Superior temporal gyrus (tissue), 1 donor: ENCODE results near the gene SYT1.

Experiments
- DNase-seq: peaks from one replicate; pipeline ENCODE4 v3.0.0-alpha.2; 2016; ENCODE audit errors: extremely low spot score

The SYT1 gene

DNA sequence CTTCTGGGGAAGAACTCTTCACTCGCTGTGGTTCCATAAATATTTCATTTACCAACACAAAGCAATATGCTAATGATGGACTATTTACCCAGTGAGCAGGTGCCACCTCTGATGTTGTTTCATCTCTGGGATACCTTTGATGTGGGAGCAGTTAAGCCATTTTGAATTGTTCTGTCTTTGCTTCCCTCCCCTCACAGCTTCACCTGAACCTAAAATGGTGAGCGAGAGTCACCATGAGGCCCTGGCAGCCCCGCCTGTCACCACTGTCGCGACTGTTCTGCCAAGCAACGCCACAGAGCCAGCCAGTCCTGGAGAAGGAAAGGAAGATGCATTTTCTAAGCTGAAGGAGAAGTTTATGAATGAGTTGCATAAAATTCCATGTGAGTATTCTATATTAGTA, 352.7 kb downstream of the SYT1 start:
- no peak for DNase-seq

- DNase-seq = no peak
These were observed 358.6 kb downstream of the SYT1 start for GRCh38 chr12:79223210-79223609.

GRCh38 chr12:79223761-79224160, 359.2 kb downstream of the SYT1 start:
- no peak for DNase-seq

DNA sequence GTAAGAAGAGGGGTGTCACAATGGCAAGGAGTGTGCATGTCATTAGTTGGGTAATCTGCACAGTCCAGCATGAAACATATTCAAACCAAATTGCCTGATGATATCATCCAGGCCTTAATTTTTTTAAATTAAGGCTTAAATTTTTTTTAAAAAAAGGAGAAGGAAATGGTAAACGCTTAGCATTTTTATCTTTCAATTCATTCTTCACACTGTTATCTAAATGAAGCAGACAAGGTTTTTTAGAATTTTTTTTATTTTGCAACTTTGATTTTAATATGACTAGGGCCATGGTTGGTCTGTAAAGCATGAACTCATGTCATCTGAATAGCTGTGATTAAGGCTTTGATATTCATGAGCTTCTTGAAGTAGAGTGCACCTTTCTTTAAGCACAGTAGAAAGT, 362.5 kb downstream of the SYT1 start:
- no peak for DNase-seq

- no peak for DNase-seq
These were observed 363.1 kb downstream of the SYT1 start for GRCh38 chr12:79227646-79228045.

DNA sequence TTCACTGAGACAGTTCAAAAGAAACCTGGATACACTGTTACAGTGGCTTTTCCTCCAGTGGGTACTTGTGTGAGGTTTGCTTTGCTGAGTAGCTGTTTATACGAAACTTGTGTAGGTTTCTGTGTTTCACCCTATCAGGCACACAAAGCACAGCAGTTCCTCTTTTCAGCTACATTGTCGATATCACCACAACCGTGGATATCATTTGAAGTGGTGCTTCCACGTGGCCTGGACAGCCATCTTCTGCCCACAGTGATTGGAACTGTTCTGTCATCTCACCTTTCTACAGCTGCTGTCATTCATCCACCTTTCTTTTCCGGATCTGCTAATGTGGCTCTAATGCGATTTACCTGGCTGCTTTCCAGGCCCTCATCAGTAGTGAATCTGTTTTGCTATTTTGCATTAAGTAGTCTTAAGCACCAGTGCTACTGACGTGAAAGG, 368.8 kb downstream of the SYT1 start:
- no peak for DNase-seq

GRCh38 chr12:79236920-79237319, 372.3 kb downstream of the SYT1 start:
- no peak for DNase-seq

GRCh38 chr12:79238246-79238645, 373.7 kb downstream of the SYT1 start:
- no peak for DNase-seq

DNA sequence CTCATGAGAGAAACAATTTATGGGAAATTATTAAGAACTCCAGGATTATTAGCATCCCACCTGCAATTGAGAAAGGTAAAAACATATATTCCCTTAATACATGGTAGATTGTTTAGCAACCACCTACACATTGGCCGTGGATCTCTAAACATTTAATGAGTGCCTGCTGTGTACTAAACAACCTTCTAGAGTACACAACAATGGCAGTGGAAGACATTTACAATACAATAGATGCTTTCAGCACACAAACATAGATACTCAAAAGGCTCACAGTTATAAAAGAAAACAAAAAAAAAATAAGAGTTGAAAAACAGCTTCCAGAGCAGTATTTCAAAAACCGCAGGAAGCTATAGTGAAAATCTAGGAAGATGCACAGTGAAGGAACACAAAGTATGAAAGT, 382.9 kb downstream of the SYT1 start:
- DNase-seq = no peak

DNA sequence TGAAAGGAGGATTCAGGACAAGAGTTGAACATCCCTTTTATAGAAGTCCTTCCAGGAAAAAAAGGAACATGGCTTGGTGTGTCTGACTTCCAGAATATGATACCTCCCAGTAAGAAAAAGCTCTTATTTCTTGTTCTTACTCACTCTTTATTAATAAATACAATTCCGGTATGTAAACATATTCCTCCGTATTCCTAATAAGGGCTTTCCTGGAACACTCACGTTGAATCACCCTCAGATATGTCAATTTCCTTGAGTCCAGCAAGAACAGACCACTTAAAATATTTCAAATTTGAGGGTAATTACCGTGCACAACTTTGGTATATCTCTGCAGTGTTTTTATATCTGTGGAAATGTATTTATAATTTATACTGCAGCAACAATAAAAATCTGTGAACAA, 385.6 kb downstream of the SYT1 start:
- no peak for DNase-seq

DNA sequence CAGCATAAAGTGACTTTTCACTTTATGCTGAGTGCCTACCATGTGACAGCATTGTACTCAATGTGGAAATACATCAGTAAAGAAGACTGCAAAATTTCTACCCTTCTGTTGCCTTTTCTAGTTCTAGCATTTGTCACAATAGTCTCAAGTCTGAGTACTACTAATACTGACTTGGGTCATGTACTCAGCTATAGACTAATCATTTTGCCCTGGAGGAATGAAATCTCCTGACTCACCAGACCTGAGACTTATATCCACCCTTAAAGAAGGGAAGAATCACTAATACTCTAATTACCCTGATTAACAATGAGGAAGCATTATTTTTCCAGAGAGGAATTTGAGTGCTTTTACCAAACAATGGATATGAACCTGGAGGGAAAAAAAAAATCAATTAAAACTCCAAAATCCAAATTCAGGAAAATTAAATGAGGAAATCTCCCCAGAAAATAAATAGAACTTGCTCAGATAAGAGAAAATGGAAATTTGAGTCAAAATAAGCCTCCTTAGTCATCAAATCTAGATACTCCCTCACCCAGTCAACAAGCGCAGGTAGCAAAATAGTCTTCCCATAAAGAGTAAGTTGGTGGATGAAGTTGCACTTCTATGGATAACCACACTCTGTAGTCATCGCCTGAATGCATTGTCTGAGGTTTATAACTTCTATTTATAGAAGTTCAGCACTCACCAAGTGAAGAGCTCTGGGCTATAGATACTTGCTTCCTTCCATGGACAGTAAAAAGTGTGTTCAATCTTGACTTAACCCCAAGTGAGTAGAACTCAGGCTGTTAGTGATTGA, 386.6 kb downstream of the SYT1 start:
- no peak for DNase-seq

GRCh38 chr12:79252358-79253075, 387.9 kb downstream of the SYT1 start:
- DNase-seq = no peak

- no peak for DNase-seq
These were observed 390.7 kb downstream of the SYT1 start for GRCh38 chr12:79255288-79255687.

GRCh38 chr12:79260923-79261322, 396.3 kb downstream of the SYT1 start:
- DNase-seq = no peak

DNA sequence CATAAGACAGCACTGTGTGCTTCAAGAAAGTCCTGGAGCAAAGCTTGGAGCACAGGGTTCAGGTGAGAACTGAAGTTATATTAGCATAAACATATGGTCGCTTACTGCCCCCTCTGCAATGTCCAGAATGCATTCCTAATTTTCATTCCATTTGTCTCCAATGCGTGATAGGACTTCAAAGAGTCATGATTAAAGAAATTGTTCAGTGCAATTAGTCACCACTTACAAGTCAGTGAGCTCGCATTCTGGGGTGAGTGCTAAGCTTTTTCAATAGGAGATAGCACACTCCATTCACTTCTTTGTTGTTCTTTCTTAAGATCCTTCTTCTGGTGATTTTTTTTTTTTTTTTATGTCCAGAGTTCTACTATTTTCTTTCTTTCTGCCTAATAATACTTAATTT, 398.4 kb downstream of the SYT1 start:
- DNase-seq = no peak

DNA sequence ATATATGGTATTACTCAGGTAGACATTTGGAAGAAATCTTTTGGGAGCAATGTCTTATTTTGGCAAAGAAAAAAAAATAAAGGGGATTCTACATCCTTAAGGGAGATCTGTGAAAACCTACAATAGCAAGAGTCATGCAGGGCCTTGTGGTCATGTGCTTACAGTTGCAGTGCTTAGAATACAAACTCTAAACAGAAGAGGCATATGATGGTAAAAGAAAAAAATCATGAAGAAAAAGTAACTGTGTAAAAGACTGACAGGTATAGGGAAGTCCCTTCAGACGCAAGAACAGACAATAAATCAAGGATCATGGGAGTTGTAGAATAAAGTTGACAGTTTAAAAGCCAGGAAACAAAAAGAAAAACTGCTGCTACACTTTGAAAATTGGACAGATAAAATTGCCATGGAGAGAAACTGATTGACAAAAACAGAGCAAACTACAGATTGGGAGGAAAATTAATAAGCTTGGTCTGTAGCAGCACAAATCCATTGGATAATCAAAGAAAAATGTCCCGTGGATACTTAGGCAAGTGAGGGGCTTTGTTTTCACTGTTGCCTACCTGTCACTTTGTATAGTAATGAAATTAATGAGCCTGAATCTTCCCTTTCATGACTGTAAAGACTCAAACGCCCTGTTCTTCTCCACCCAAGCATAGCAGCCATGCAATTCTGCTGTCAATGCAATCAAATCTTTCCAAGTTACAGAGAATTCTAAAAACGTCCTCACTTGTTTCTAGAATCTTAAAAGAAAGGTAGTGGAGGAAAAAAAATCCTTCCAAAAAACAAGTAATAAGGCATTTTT, 402.0 kb downstream of the SYT1 start:
- no peak for DNase-seq

DNA sequence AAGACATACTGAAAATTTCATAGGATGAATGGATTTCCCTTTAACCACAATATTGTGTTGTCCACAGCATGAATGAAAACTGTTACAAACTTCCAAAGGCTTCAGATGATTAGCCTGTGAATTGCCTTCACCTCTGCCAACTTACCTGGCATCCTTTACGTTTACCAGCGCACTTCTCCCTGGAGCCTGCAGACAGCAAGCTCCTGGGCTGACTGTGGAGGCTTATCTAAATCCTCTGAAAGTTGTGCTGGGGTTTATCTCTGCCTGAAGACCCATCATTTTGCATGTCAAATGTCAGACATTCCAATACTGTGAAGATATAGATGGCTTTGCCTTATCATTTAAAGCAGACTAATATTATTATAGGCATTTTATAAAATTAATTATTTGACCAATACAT, 403.0 kb downstream of the SYT1 start:
- no peak for DNase-seq

DNA sequence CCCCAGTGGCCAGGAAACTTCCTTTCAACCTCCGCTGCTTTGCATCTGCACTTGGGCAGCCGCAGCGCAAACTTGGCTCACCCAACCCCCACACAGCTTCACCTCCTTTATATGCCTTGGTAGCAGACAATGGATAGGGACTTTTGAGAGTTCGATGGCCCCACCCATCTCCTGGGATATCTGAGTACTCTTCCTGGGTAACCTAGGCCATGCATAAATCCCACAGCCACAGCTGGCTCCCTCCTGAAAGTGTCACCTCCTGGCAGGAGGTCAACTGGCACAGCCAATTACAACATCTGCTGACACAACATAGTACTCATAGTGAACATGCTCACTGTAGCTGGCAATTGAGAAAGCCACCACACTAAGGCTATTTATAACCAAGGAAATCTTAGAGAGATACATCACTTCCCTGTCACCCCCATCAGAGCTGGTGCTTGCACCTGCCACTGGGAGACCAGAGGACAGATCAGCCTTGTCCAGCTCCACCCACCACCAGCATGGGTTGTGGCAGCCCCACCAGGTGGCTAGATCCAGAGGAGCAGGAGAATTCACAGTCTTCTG, 410.0 kb downstream of the SYT1 start:
- DNase-seq = no peak

GRCh38 chr12:79275631-79276030, 411.1 kb downstream of the SYT1 start:
- no peak for DNase-seq

DNA sequence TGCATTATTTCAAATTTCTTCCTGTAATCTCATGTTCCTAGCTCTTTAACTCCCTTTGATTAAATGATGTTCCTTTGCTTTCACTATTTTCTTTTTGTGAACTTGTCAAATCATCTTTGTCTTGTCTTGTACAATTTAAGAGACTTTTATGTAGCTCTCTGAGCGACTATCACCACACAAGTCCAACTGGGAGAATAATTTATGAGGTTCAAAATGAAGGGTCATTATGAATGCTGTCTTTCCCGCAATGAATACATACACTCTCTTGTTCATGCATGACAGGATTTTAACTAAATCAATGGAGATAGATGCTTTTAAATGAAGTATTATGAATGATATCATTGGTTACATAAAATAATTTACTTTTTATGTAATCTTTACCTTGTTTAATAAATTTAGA, 418.8 kb downstream of the SYT1 start:
- DNase-seq = no peak

DNA sequence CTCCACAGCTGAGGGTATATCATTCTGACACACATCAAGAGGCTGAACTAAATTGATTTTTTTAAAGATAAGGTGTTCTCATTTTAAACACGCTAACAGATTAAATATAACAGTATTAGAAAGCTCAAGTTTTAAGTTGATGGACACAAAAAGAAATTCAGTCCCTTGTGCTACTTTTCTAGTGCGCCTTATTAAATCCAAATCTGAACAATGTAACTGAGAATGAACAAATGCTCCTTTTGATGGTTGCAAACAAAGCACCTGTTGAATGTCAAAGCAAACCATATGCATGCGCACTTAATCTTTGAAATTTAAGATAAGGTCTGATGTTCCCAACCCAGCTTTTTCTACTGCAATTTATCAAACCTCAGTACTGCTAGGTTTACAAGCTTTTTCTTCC, 424.3 kb downstream of the SYT1 start:
- no peak for DNase-seq

DNA sequence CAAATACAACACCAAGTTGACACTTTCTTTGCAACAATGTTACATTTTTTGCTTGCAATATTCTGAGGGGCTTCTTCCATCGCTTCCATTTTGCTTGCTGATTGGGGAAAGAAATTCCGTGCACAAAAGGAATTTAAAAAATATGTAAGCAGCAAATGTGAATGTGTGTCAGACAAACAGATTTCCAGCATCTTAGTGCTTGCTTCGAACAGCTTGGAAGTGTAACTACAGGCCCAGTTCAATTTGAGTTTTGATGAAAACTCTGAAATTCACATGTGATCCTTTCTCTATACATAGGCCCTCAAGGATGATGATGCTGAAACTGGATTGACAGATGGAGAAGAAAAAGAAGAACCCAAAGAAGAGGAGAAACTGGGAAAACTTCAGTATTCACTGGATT, 427.1 kb downstream of the SYT1 start:
- DNase-seq = no peak
